Keratinocyte (primary cell): Measurements from ENCODE around the gene OR7A17. TPM values are rescaled to one million over a fixed set of nuclear protein-coding genes. Genes with fewer than 3 reads are reported as not detected.

Experiments
- DNase-seq: peaks from one replicate; pipeline ENCODE4 v3.0.0-alpha.2; 2011; ENCODE audit warnings: low read depth, missing footprints, low spot score
- FAIRE-seq: peaks from 2 replicates; lab custom pipeline; 2011; peaks lifted over from hg19 to GRCh38; lab: Jason Lieb, UNC
- H2AFZ ChIP-seq: 2 replicates; pipeline ENCODE4 v1.6.0; 2012; ENCODE audit warnings: low read length, control low read depth, inconsistent platforms; ENCODE audit not compliant: control insufficient read depth
- H3K27ac ChIP-seq: 2 replicates; pipeline ENCODE4 v1.5.1; 2011; ENCODE audit warnings: low read length; ENCODE audit not compliant: control insufficient read depth, insufficient read depth
- H3K27me3 ChIP-seq: 3 replicates; pipeline ENCODE4 v1.6.0; 2011; ENCODE audit warnings: low read length; ENCODE audit not compliant: control insufficient read depth, insufficient read depth; ENCODE audit errors: extremely low read depth
- H3K36me3 ChIP-seq, 2 experiments: 2 replicates in 1 of 2; 3 replicates in 1 of 2; pipeline ENCODE4 v1.5.1; 2011; ENCODE audit warnings: low read length in 2 of 2, mild to moderate bottlenecking in 1 of 2; ENCODE audit not compliant: control insufficient read depth in 2 of 2, insufficient read depth in 2 of 2; ENCODE audit errors: extremely low read depth in 1 of 2
- H3K4me1 ChIP-seq: 3 replicates; pipeline ENCODE4 v1.5.1; 2011; ENCODE audit warnings: low read length; ENCODE audit not compliant: control insufficient read depth, insufficient read depth; ENCODE audit errors: extremely low read depth
- H3K4me2 ChIP-seq: 3 replicates; pipeline ENCODE4 v1.6.0; 2011; ENCODE audit warnings: low read depth, low read length; ENCODE audit not compliant: control insufficient read depth, insufficient read depth; ENCODE audit errors: extremely low read depth
- H3K4me3 ChIP-seq, 3 experiments: fragments of 200-600 bp in 1 of 3; sonication (generic) in 1 of 3; 2 replicates in 2 of 3; 3 replicates in 1 of 3; pipeline ENCODE4 v1.5.1; 2011 to 2016; ENCODE audit warnings: low read length in 3 of 3, mild to moderate bottlenecking in 3 of 3, control low read depth in 2 of 3, inconsistent platforms in 1 of 3, low read depth in 1 of 3, mixed read lengths in 1 of 3, mixed run types in 1 of 3, moderate library complexity in 1 of 3; ENCODE audit not compliant: control insufficient read depth in 2 of 3, insufficient read depth in 2 of 3; ENCODE audit errors: extremely low read depth in 1 of 3
- H3K79me2 ChIP-seq: 2 replicates; pipeline ENCODE4 v1.6.0; 2012; ENCODE audit warnings: low read length; ENCODE audit not compliant: control insufficient read depth, insufficient read depth
- H3K9ac ChIP-seq: 3 replicates; pipeline ENCODE4 v1.6.0; 2011; ENCODE audit warnings: low read length; ENCODE audit not compliant: control insufficient read depth, insufficient read depth; ENCODE audit errors: extremely low read depth
- H3K9me1 ChIP-seq: 3 replicates; pipeline ENCODE4 v1.6.0; 2011; ENCODE audit warnings: low read length; ENCODE audit not compliant: control insufficient read depth, insufficient read depth; ENCODE audit errors: extremely low read depth
- H3K9me3 ChIP-seq: 2 replicates; pipeline ENCODE4 v1.5.1; 2012; ENCODE audit warnings: low read depth, low read length; ENCODE audit not compliant: control insufficient read depth
- H4K20me1 ChIP-seq: 3 replicates; pipeline ENCODE4 v1.6.0; 2011; ENCODE audit warnings: low read length; ENCODE audit not compliant: control insufficient read depth, insufficient read depth; ENCODE audit errors: extremely low read depth
- EZH2 ChIP-seq: IDR thresholded peaks from one replicate; pipeline ENCODE4 v1.6.1; 2012; ENCODE audit warnings: inconsistent platforms, mild to moderate bottlenecking, low read length, moderate library complexity
- dilution Hi-C: fragments of 300-500 bp; cut with MboI; formaldehyde crosslinking; loops from one replicate; pipeline ENCODE4 v1.7.0; 2020; ENCODE audit warnings: low sequenced_read_pairs; ENCODE audit not compliant: extremely low pct_ligation_motif_present
- polyA plus RNA-seq, 5 experiments: library from polyadenylated mRNA; depleted of rRNA in 3 of 5; stranded (reverse) in 3 of 5; stranded (forward) in 1 of 5; unstranded in 1 of 5; fragments of >200 nt; gene quantifications; 1 replicate in 1 of 5; 2 replicates in 3 of 5; 3 replicates in 1 of 5; pipeline versions ENCODE4 v1.2.1 to v1.2.3, GENCODE V29; 2011 to 2012; ENCODE audit warnings: missing spikeins in 2 of 5, low read depth in 1 of 5, low replicate concordance in 1 of 5
- TF ChIP-seq, protein P1 (sequence below), 3 experiments: IDR thresholded peaks in 1 of 3; conservative IDR thresholded peaks in 1 of 3; optimal IDR thresholded peaks in 1 of 3; 2 replicates in 2 of 3; 3 replicates in 1 of 3; pipeline versions ENCODE3 to v1.5.1; 2011; ENCODE audit warnings: low read length in 3 of 3, mild to moderate bottlenecking in 3 of 3, moderate library complexity in 2 of 3, control low read depth in 1 of 3, inconsistent platforms in 1 of 3; ENCODE audit not compliant: insufficient read depth in 2 of 3; ENCODE audit errors: extremely low read depth in 1 of 3

OR7A17 gene
- polyA plus RNA-seq, 1 donor (not counting 4 experiments of a cell fraction or from before 2014, with no cell fraction given): not detected

DNA sequence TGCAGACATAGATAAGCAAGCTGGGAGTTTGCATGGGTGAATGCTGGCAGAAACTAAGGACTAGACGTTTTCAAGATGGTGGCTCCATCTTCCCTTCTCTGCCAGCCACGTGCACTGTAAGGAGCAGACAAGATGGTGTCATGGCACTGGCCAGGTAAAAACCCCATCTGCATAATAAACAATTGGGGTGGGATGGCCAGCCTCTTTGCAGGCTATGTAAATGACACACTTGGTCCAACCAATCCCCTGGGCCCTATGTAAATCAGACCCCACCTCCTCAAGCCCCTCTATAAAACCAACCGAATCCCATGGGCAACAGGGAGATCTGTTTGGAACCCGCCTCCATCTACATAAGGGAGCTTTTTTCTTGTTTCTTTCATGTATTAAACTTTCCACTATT lies 48.5 kb downstream of the OR7A17 start:
- H3K4me3 ChIP-seq: no peak overlapping the region
- dilution Hi-C loops: no loop called here
- no peak for DNase-seq
- no peak overlapping the region for H3K4me2 ChIP-seq
- H3K27ac ChIP-seq: no peak overlapping the region
- no peak for TF ChIP-seq EZH2
- TF ChIP-seq, protein P1, sequence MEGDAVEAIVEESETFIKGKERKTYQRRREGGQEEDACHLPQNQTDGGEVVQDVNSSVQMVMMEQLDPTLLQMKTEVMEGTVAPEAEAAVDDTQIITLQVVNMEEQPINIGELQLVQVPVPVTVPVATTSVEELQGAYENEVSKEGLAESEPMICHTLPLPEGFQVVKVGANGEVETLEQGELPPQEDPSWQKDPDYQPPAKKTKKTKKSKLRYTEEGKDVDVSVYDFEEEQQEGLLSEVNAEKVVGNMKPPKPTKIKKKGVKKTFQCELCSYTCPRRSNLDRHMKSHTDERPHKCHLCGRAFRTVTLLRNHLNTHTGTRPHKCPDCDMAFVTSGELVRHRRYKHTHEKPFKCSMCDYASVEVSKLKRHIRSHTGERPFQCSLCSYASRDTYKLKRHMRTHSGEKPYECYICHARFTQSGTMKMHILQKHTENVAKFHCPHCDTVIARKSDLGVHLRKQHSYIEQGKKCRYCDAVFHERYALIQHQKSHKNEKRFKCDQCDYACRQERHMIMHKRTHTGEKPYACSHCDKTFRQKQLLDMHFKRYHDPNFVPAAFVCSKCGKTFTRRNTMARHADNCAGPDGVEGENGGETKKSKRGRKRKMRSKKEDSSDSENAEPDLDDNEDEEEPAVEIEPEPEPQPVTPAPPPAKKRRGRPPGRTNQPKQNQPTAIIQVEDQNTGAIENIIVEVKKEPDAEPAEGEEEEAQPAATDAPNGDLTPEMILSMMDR (optimal IDR thresholded peaks at IDR 0.05 in 1 of 3, IDR thresholded peaks at IDR 0.05 in 1 of 3, conservative IDR thresholded peaks at IDR 0.05 in 1 of 3; ENCODE audit: extremely low read depth in 1 of 3, insufficient read depth in 2 of 3, low read length in 3 of 3): no peak
- H3K4me1 ChIP-seq: no peaks in the 10 kb centered on the region
- H2AFZ ChIP-seq: no peak overlapping the region
- H3K79me2 ChIP-seq: no peaks in the 10 kb centered on the region
- no peaks in the 10 kb centered on the region for H3K36me3 ChIP-seq
- FAIRE-seq: no peak
- H3K9ac ChIP-seq: no peak overlapping the region
- no peaks in the 10 kb centered on the region for H4K20me1 ChIP-seq
- no peaks in the 10 kb centered on the region for H3K27me3 ChIP-seq
- H3K9me3 ChIP-seq: no peaks in the 10 kb centered on the region
- H3K9me1 ChIP-seq: no peaks in the 10 kb centered on the region

DNA sequence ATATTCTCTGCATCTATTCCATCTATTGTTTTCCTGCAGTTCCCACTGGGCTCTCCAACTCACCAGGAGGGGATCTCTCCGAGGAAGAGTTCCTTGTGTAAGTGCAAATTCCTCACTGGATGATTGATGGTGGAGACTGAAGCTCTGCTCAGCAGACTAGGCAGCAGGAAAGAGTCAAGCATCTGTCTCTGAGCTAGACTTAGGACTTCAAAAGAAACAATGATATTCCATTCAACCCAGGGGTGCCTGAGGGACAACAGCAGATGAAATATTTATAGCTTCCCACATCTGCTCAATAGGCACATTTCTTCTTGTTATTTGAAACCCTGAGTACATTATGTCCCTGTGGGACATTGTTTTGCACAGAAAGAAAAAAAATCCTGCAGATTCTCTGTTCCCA lies 50.9 kb downstream of the OR7A17 start, which contains the start of the genes OR7A5 and OR7C1:
Gene OR7A5, minus strand, starts transcription at position 175 of the 400 bp plus-strand sequence. CDS start 6,944 bp downstream, outside the sequence.
Gene OR7C1, minus strand, starts transcription at position 175 of the 400 bp plus-strand sequence. CDS start 35,049 bp downstream, outside the sequence.
- Histone ChIP-seq H3K79me2 (no peaks in the 10 kb centered on the region), H3K9me1 (no peaks in the 10 kb centered on the region), H3K27me3 (no peaks in the 10 kb centered on the region), H3K27ac (no peak within 1 kb of the TSS), H3K36me3 (no peaks in the 10 kb centered on the region), H3K4me1 (no peaks in the 10 kb centered on the region), H2AFZ (no peak within 1 kb of the TSS), H3K9me3 (no peaks in the 10 kb centered on the region), H4K20me1 (no peaks in the 10 kb centered on the region), H3K9ac (no peak within 1 kb of the TSS), H3K4me2 (peak within 1 kb of the TSS; percentile 2), H3K4me3 (no peak within 1 kb of the TSS)
- DNase-seq: no peak
- dilution Hi-C loops: no loop called here
- TF ChIP-seq, protein P1 (optimal IDR thresholded peaks at IDR 0.05 in 1 of 3, IDR thresholded peaks at IDR 0.05 in 1 of 3, conservative IDR thresholded peaks at IDR 0.05 in 1 of 3; ENCODE audit: extremely low read depth in 1 of 3, insufficient read depth in 2 of 3, low read length in 3 of 3): no peak
- no peak for TF ChIP-seq EZH2
- FAIRE-seq: peak; percentile 20
